ENCODE results near the gene PRKACB. TPM values are rescaled to one million over a fixed set of nuclear protein-coding genes. Genes with fewer than 3 reads are reported as not detected.

The PRKACB gene
- total RNA-seq, 1 donor from 2014 or later: 13.7 TPM

GRCh38 chr1:84159533-84160240 is 15.6 kb downstream of the PRKACB start:
- no peak for TF ChIP-seq CTCF (IDR thresholded peaks at IDR 0.05; ENCODE audit: insufficient read depth, low read length, poor library complexity, severe bottlenecking)
- Histone ChIP-seq H3K36me3 (ENCODE audit: control insufficient read depth, insufficient read depth, low read length) (no peaks in the 10 kb centered on the region), H3K27me3 (ENCODE audit: control insufficient read depth, insufficient read depth, low read length) (no peaks in the 10 kb centered on the region), H3K4me3 (ENCODE audit: low read depth, low read length) (no peak overlapping the region)
- no peak for DNase-seq (ENCODE audit: low read depth)

DNA sequence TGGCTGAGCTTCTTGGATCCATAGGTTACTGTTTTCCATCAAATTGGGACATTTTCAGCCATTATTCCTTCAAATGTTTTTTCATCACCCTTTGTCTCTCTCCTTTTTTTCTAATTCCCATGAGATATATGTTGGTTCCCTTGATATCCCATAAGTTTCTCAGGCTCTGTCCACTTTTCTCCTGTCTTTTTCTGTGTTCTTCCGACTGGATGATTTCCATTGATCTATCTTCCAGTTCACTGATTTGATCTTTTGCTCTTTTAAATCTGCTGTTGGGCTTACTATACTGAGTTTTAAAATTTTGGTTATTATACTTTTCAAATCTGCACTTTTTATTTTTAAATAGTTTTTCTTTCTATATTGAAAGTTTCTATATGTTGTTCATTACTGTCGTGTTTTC is 18.2 kb downstream of the PRKACB start:
- no peaks in the 10 kb centered on the region for H3K36me3 ChIP-seq (ENCODE audit: control insufficient read depth, insufficient read depth, low read length)
- H3K4me3 ChIP-seq (ENCODE audit: low read depth, low read length): no peak overlapping the region
- no peak for DNase-seq (ENCODE audit: low read depth)
- TF ChIP-seq CTCF (IDR thresholded peaks at IDR 0.05; ENCODE audit: insufficient read depth, low read length, poor library complexity, severe bottlenecking): no peak
- H3K27me3 ChIP-seq (ENCODE audit: control insufficient read depth, insufficient read depth, low read length): no peaks in the 10 kb centered on the region

GRCh38 chr1:84163123-84163931 is 19.3 kb downstream of the PRKACB start:
- no peak overlapping the region for H3K4me3 ChIP-seq (ENCODE audit: low read depth, low read length)
- TF ChIP-seq CTCF (IDR thresholded peaks at IDR 0.05; ENCODE audit: insufficient read depth, low read length, poor library complexity, severe bottlenecking): no peak
- H3K27me3 ChIP-seq (ENCODE audit: control insufficient read depth, insufficient read depth, low read length): no peaks in the 10 kb centered on the region
- no peaks in the 10 kb centered on the region for H3K36me3 ChIP-seq (ENCODE audit: control insufficient read depth, insufficient read depth, low read length)
- DNase-seq (ENCODE audit: low read depth): no peak

DNA sequence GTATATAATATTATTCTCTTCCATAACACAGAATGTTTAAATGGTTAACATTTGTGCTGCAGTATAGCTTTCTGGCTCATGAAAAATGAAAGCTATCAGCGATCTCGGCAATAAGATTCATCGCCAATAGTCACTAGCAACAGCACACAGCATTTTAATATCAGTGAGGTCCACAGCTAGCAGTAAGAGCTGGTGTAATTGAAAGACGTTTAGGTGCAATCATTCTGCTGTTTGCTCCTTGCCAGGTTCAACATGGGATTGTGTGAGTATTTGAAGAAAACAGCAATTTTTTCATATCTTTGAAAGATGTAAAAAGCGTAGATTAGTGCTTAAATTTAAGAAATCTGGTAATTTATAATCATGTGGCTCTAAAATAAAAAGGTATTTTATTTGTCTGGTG is 20.1 kb downstream of the PRKACB start:
- H3K4me3 ChIP-seq (ENCODE audit: low read depth, low read length): no peak overlapping the region
- TF ChIP-seq CTCF (IDR thresholded peaks at IDR 0.05; ENCODE audit: insufficient read depth, low read length, poor library complexity, severe bottlenecking): no peak
- H3K36me3 ChIP-seq (ENCODE audit: control insufficient read depth, insufficient read depth, low read length): no peaks in the 10 kb centered on the region
- DNase-seq (ENCODE audit: low read depth): no peak
- H3K27me3 ChIP-seq (ENCODE audit: control insufficient read depth, insufficient read depth, low read length): no peaks in the 10 kb centered on the region

GRCh38 chr1:84164567-84165021 is 20.5 kb downstream of the PRKACB start:
- no peak for DNase-seq (ENCODE audit: low read depth)
- Histone ChIP-seq H3K4me3 (ENCODE audit: low read depth, low read length) (no peak overlapping the region), H3K27me3 (ENCODE audit: control insufficient read depth, insufficient read depth, low read length) (no peaks in the 10 kb centered on the region), H3K36me3 (ENCODE audit: control insufficient read depth, insufficient read depth, low read length) (no peaks in the 10 kb centered on the region)
- no peak for TF ChIP-seq CTCF (IDR thresholded peaks at IDR 0.05; ENCODE audit: insufficient read depth, low read length, poor library complexity, severe bottlenecking)
